Gastroesophageal sphincter (tissue), 3 donors: Measurements from ENCODE around the gene TERB1.

ENCODE experiments used
- CTCF ChIP-seq, 4 experiments: fragments of 200-600 bp in 2 of 4; fragments of 450-650 bp in 2 of 4; sonication (generic) in 1 of 4; IDR thresholded peaks; one replicate each; pipeline ENCODE4 v1.5.1; 2017 to 2019; ENCODE audit warnings: antibody characterized with exemption in 4 of 4, mild to moderate bottlenecking in 2 of 4, moderate library complexity in 2 of 4
- POLR2A ChIP-seq, 2 donors: fragments of 450-650 bp; IDR thresholded peaks; one replicate each; pipeline ENCODE4 v1.6.1; 2017; ENCODE audit warnings: antibody characterized with exemption in 2 of 2, mild to moderate bottlenecking in 2 of 2, moderate library complexity in 1 of 2
- POLR2AphosphoS5 ChIP-seq: sonication (generic); formaldehyde crosslinking; IDR thresholded peaks from one replicate; pipeline ENCODE4 v1.6.1; 2017; ENCODE audit warnings: antibody characterized with exemption

GRCh38 chr16:66711581-66711980 lies 89.8 kb downstream of the TERB1 start:
- TF ChIP-seq POLR2AphosphoS5 (no peak), CTCF (IDR thresholded peaks at IDR 0.05) (no peak), POLR2A (IDR thresholded peaks at IDR 0.05) (no peak)
